Skeletal muscle cell (primary cell): ENCODE results near the gene IGSF8.
A peak's percentile ranks its signal among the peaks of the same experiment; 100 is the strongest.
"Not testable (repeated sequence)": the region's sequence is repeated elsewhere in the genome, so short reads cannot be mapped to it uniquely, and the experiment has no call there.

ENCODE experiments used
- DNase-seq: peaks from one replicate; pipeline ENCODE4 v3.0.0-alpha.2; 2010; ENCODE audit warnings: low read depth
- H3K4me3 ChIP-seq: 2 replicates; pipeline ENCODE4 v1.5.1; 2011; ENCODE audit warnings: low read depth, mild to moderate bottlenecking, control low read depth, low read length, moderate library complexity

The IGSF8 gene

GRCh38 chr1:160128636-160129035, 30.2 kb upstream of the IGSF8 start:
- H3K4me3 ChIP-seq = no peak overlapping the region
- no peak for DNase-seq

GRCh38 chr1:160127865-160128523, 29.6 kb upstream of the IGSF8 start:
- DNase-seq = no peak
- no peak overlapping the region for H3K4me3 ChIP-seq

GRCh38 chr1:160127381-160127780, 29.0 kb upstream of the IGSF8 start:
- no peak overlapping the region for H3K4me3 ChIP-seq
- DNase-seq = no peak

GRCh38 chr1:160126342-160126741, 27.9 kb upstream of the IGSF8 start:
- not testable (repeated sequence) for DNase-seq, H3K4me3 ChIP-seq

GRCh38 chr1:160125746-160126145, 27.3 kb upstream of the IGSF8 start:
- no peak overlapping the region for H3K4me3 ChIP-seq
- DNase-seq = peak; percentile 64

GRCh38 chr1:160124705-160125478, 26.5 kb upstream of the IGSF8 start:
- peak; percentile 80 for DNase-seq
- H3K4me3 ChIP-seq = no peak overlapping the region

GRCh38 chr1:160123726-160124125, 25.3 kb upstream of the IGSF8 start:
- H3K4me3 ChIP-seq = no peak overlapping the region
- no peak for DNase-seq

- H3K4me3 ChIP-seq = no peak overlapping the region
- DNase-seq = no peak
Observed at GRCh38 chr1:160122978-160123495, 24.6 kb upstream of the IGSF8 start.

- no peak overlapping the region for H3K4me3 ChIP-seq
Observed at GRCh38 chr1:160121388-160121787, 23.0 kb upstream of the IGSF8 start.

GRCh38 chr1:160120797-160121196, 22.4 kb upstream of the IGSF8 start:
- DNase-seq = no peak
- H3K4me3 ChIP-seq = no peak overlapping the region

More at GRCh38 chr1:160121388-160121787, 23.0 kb upstream of the IGSF8 start:
- no peak for DNase-seq

- no peak for DNase-seq
Observed at GRCh38 chr1:160118928-160119327, 20.5 kb upstream of the IGSF8 start.

GRCh38 chr1:160117709-160118183, 19.3 kb upstream of the IGSF8 start:
- no peak overlapping the region for H3K4me3 ChIP-seq
- no peak for DNase-seq

More at GRCh38 chr1:160118928-160119327, 20.5 kb upstream of the IGSF8 start:
- no peak overlapping the region for H3K4me3 ChIP-seq

GRCh38 chr1:160117300-160117699, 18.9 kb upstream of the IGSF8 start:
- no peak for DNase-seq
- H3K4me3 ChIP-seq = no peak overlapping the region

- DNase-seq = no peak
- peak overlapping the region; percentile 21 for H3K4me3 ChIP-seq
Observed at GRCh38 chr1:160116283-160117147, 18.1 kb upstream of the IGSF8 start.

GRCh38 chr1:160115545-160116282, 17.3 kb upstream of the IGSF8 start, which contains the start of gene ATP1A2:
Gene ATP1A2 (plus strand): TSS chr1:160115759. CDS start chr1:160115862, 103 bp downstream.
- peak within 1 kb of the TSS; percentile 21 for H3K4me3 ChIP-seq
- no peak for DNase-seq

- no peak for DNase-seq
- H3K4me3 ChIP-seq = no peak overlapping the region
Observed at GRCh38 chr1:160114085-160114484, 15.7 kb upstream of the IGSF8 start.

GRCh38 chr1:160113407-160113806, 15.0 kb upstream of the IGSF8 start:
- DNase-seq = no peak
- no peak overlapping the region for H3K4me3 ChIP-seq

- DNase-seq = no peak
- no peak overlapping the region for H3K4me3 ChIP-seq
Observed at GRCh38 chr1:160112357-160112756, 13.9 kb upstream of the IGSF8 start.

- H3K4me3 ChIP-seq = not testable (repeated sequence)
Observed at GRCh38 chr1:160111462-160111861, 13.0 kb upstream of the IGSF8 start.

More at GRCh38 chr1:160111462-160111861, 13.0 kb upstream of the IGSF8 start:
- not testable (repeated sequence) for DNase-seq
